ENCODE results near the gene TTC39B. TPM values are rescaled to one million over a fixed set of nuclear protein-coding genes. Genes with fewer than 3 reads are reported as not detected.
A peak's percentile ranks its signal among the peaks of the same experiment; 100 is the strongest.

Gene TTC39B
- total RNA-seq, 2 donors from 2014 or later = 53.5 to 69.5 TPM

GRCh38 chr9:15116130-15116580 is 190.9 kb downstream of the TTC39B start:
- Mint-ChIP-seq H3K4me3 (no peak overlapping the region), H3K4me1 (peaks cover 20% of the 10 kb centered on the region), H3K36me3 (ENCODE audit: low read depth) (no peaks in the 10 kb centered on the region), H3K9me3 (no peaks in the 10 kb centered on the region), H3K27me3 (ENCODE audit: insufficient read depth) (no peaks in the 10 kb centered on the region), H3K27ac (peak overlapping the region; percentile 53)
- no peak for TF ChIP-seq CTCF (conservative IDR thresholded peaks at IDR 0.05)
- H3K4me3 ChIP-seq (ENCODE audit: low read length) = no peak overlapping the region
- 75% methylated on average over 4 to 7 of the region's 7 CpGs for WGBS, 2 experiments (ENCODE audit: insufficient coverage in 1 of 2, insufficient read length in 1 of 2)
- no peaks in the 10 kb centered on the region for H3K9me3 ChIP-seq (ENCODE audit: control insufficient read depth, low read length)
- H3K27me3 ChIP-seq (ENCODE audit: control insufficient read depth, insufficient read depth, low read length, poor library complexity, severe bottlenecking) = no peaks in the 10 kb centered on the region
- peak; percentile 60 for DNase-seq
- no peak overlapping the region for H3K27ac ChIP-seq (ENCODE audit: low read depth, low read length)
- no peak overlapping the region for H3K9ac ChIP-seq (ENCODE audit: extremely low read depth, low read length, poor library complexity, severe bottlenecking)
- H3K36me3 ChIP-seq (ENCODE audit: control insufficient read depth, insufficient read depth, low read length) = no peaks in the 10 kb centered on the region
- peaks cover 2% of the 10 kb centered on the region for H3K4me1 ChIP-seq (ENCODE audit: control insufficient read depth, insufficient read depth, low read length)

GRCh38 chr9:15115702-15116101 is 191.3 kb downstream of the TTC39B start:
- no peaks in the 10 kb centered on the region for H3K27me3 Mint-ChIP-seq (ENCODE audit: insufficient read depth)
- DNase-seq = no peak
- TF ChIP-seq CTCF (conservative IDR thresholded peaks at IDR 0.05) = no peak
- peak overlapping the region; percentile 53 for H3K27ac Mint-ChIP-seq
- Histone ChIP-seq H3K9me3 (ENCODE audit: control insufficient read depth, low read length) (no peaks in the 10 kb centered on the region), H3K4me1 (ENCODE audit: control insufficient read depth, insufficient read depth, low read length) (peaks cover 2% of the 10 kb centered on the region), H3K27me3 (ENCODE audit: control insufficient read depth, insufficient read depth, low read length, poor library complexity, severe bottlenecking) (no peaks in the 10 kb centered on the region), H3K36me3 (ENCODE audit: control insufficient read depth, insufficient read depth, low read length) (no peaks in the 10 kb centered on the region), H3K9ac (ENCODE audit: extremely low read depth, low read length, poor library complexity, severe bottlenecking) (no peak overlapping the region), H3K27ac (ENCODE audit: low read depth, low read length) (no peak overlapping the region), H3K4me3 (ENCODE audit: low read length) (no peak overlapping the region)
- H3K4me1 Mint-ChIP-seq = peaks cover 20% of the 10 kb centered on the region
- no peaks in the 10 kb centered on the region for H3K9me3 Mint-ChIP-seq
- 80 to 92% methylated on average over 2 to 5 of the region's 5 CpGs for WGBS, 2 experiments (ENCODE audit: insufficient coverage in 1 of 2, insufficient read length in 1 of 2)
- H3K4me3 Mint-ChIP-seq = no peak overlapping the region
- no peaks in the 10 kb centered on the region for H3K36me3 Mint-ChIP-seq (ENCODE audit: low read depth)

GRCh38 chr9:15115041-15115440 is 192.0 kb downstream of the TTC39B start:
- Mint-ChIP-seq H3K36me3 (ENCODE audit: low read depth) (no peaks in the 10 kb centered on the region), H3K27ac (no peak overlapping the region), H3K9me3 (no peaks in the 10 kb centered on the region), H3K27me3 (ENCODE audit: insufficient read depth) (no peaks in the 10 kb centered on the region), H3K4me1 (peaks cover 20% of the 10 kb centered on the region), H3K4me3 (no peak overlapping the region)
- H3K4me1 ChIP-seq (ENCODE audit: control insufficient read depth, insufficient read depth, low read length) = peaks cover 2% of the 10 kb centered on the region
- WGBS, 2 experiments (ENCODE audit: insufficient coverage in 1 of 2, insufficient read length in 1 of 2) = 96 to 100% methylated on average over 2 of the region's 2 CpGs
- no peak for DNase-seq
- H3K27me3 ChIP-seq (ENCODE audit: control insufficient read depth, insufficient read depth, low read length, poor library complexity, severe bottlenecking) = no peaks in the 10 kb centered on the region
- no peak overlapping the region for H3K9ac ChIP-seq (ENCODE audit: extremely low read depth, low read length, poor library complexity, severe bottlenecking)
- no peaks in the 10 kb centered on the region for H3K9me3 ChIP-seq (ENCODE audit: control insufficient read depth, low read length)
- no peaks in the 10 kb centered on the region for H3K36me3 ChIP-seq (ENCODE audit: control insufficient read depth, insufficient read depth, low read length)
- no peak for TF ChIP-seq CTCF (conservative IDR thresholded peaks at IDR 0.05)
- no peak overlapping the region for H3K27ac ChIP-seq (ENCODE audit: low read depth, low read length)
- no peak overlapping the region for H3K4me3 ChIP-seq (ENCODE audit: low read length)

Other genes with a start within 250 kb of the TTC39B start
- gene SNAPC3, start 115.7 kb upstream of the TTC39B start, total RNA-seq = 10 to 100 TPM; 41.3 to 52.5 TPM
- 100 to 1,000 TPM; 226 to 257 TPM for gene PSIP1, start 203.8 kb upstream of the TTC39B start, total RNA-seq
- 1 to 10 TPM; 6.3 to 6.8 TPM for gene CCDC171, start 245.8 kb upstream of the TTC39B start, total RNA-seq

Data from endodermal cell (in vitro differentiated cells).